HCT116 (cell line): ENCODE results near the gene SLC30A7. TPM values are rescaled to one million over a fixed set of nuclear protein-coding genes. Genes with fewer than 3 reads are reported as not detected.
A peak's percentile ranks its signal among the peaks of the same experiment; 100 is the strongest.

Experiments used
- ATAC-seq: fragments of 200-7000 bp; cut with Tn5 transposase; 2 replicates; pipeline ENCODE4 v1.9.1; 2020; ENCODE audit warnings: mild to moderate bottlenecking, moderate library complexity
- BruUV-seq: library from RNA; stranded (reverse); fragments of 400-500 nt; replicated peaks from 2 replicates; lab custom pipeline; 2021; lab: Mats Ljungman, UMichigan
- CTCF ChIA-PET: fragments of 300-600 bp; sonication (Branson Sonifier 250); formaldehyde crosslinking; loops from one replicate; lab custom pipeline; 2021; ENCODE audit warnings: antibody characterized with exemption; lab: Charles Lee
- POLR2A ChIA-PET: fragments of 300-600, 350-600 bp; sonication (Branson Sonifier 250); formaldehyde crosslinking; loops from one replicate; lab custom pipeline; 2021; ENCODE audit warnings: antibody characterized with exemption; lab: Charles Lee
- RAD21 ChIA-PET, 2 experiments: fragments of 300-600 bp; sonication (Branson Sonifier 250); formaldehyde crosslinking; loops; one replicate each; lab custom pipeline; 2023; ENCODE audit warnings: low total read pairs in 2 of 2; ENCODE audit not compliant: uncharacterized antibody in 2 of 2, unreplicated experiment in 2 of 2, low non-redundant PET in 1 of 2; lab: Charles Lee
- DNase-seq: peaks from one replicate; pipeline ENCODE4 v3.0.0-alpha.2; 2010; ENCODE audit warnings: low read depth, low spot score
- H2AFZ ChIP-seq: fragments of 200-600 bp; shearing (Covaris generic), sonication (generic); 2 replicates; pipeline ENCODE4 v1.6.1; 2017; ENCODE audit warnings: low read depth, mixed run types, mixed read lengths, antibody characterized with exemption, low read length; ENCODE audit not compliant: poor library complexity, severe bottlenecking
- H3K27ac ChIP-seq: 2 replicates; pipeline ENCODE4 v1.5.1; 2012; ENCODE audit warnings: low read depth, low read length
- H3K27me3 ChIP-seq: fragments of 200-600 bp; sonication (generic); 2 replicates; pipeline ENCODE4 v1.6.1; 2016; ENCODE audit warnings: mixed run types, low read length, mixed read lengths; ENCODE audit not compliant: insufficient read depth
- H3K36me3 ChIP-seq, 2 experiments: fragments of 200-500 bp in 1 of 2; fragments of 200-600 bp in 1 of 2; sonication (Bioruptor generic) in 1 of 2; sonication (generic) in 1 of 2; 2 replicates each; pipeline versions ENCODE4 v1.5.1 to v1.6.1; 2014 to 2016; ENCODE audit warnings: low read length in 2 of 2, inconsistent platforms in 1 of 2, mixed read lengths in 1 of 2, mixed run types in 1 of 2; ENCODE audit not compliant: insufficient read depth in 2 of 2, control insufficient read depth in 1 of 2
- H3K4me1 ChIP-seq, 2 experiments: fragments of 200-600 bp in 1 of 2; sonication (generic) in 1 of 2; 2 replicates each; pipeline versions ENCODE4 v1.5.1 to v1.6.1; 2012 to 2017; ENCODE audit warnings: low read length in 2 of 2, inconsistent platforms in 1 of 2, mild to moderate bottlenecking in 1 of 2, mixed read lengths in 1 of 2, mixed run types in 1 of 2, moderate library complexity in 1 of 2; ENCODE audit not compliant: insufficient read depth in 2 of 2, control insufficient read depth in 1 of 2
- H3K4me2 ChIP-seq: fragments of 200-600 bp; sonication (generic); 2 replicates; pipeline ENCODE4 v1.6.1; 2017; ENCODE audit warnings: mixed run types, low read length, mixed read lengths
- H3K4me3 ChIP-seq, 2 experiments: fragments of 200-600 bp in 1 of 2; sonication (generic) in 1 of 2; replicated peaks in 1 of 2; 2 replicates each; pipeline ENCODE4 v1.5.1; 2011 to 2016; ENCODE audit warnings: low read length in 2 of 2, control low read depth in 1 of 2, low read depth in 1 of 2, mild to moderate bottlenecking in 1 of 2, mixed read lengths in 1 of 2, mixed run types in 1 of 2
- H3K79me2 ChIP-seq: fragments of 200-600 bp; sonication (generic); 2 replicates; pipeline ENCODE4 v1.6.1; 2017; ENCODE audit warnings: mild to moderate bottlenecking, mixed run types, low read length, moderate library complexity, mixed read lengths; ENCODE audit not compliant: insufficient read depth
- H3K9ac ChIP-seq: fragments of 200-600 bp; sonication (generic); 2 replicates; pipeline ENCODE4 v1.6.1; 2016; ENCODE audit warnings: low read length, mixed read lengths
- H3K9me2 ChIP-seq: fragments of 200-600 bp; sonication (generic), shearing (Covaris generic); 2 replicates; pipeline ENCODE4 v1.6.1; 2017; ENCODE audit warnings: mixed run types, mild to moderate bottlenecking, moderate library complexity; ENCODE audit not compliant: insufficient read depth
- H3K9me3 ChIP-seq, 2 experiments: fragments of 200-500 bp in 1 of 2; fragments of 200-600 bp in 1 of 2; sonication (Bioruptor generic) in 1 of 2; sonication (generic) in 1 of 2; 2 replicates each; pipeline ENCODE4 v1.6.1; 2014 to 2017; ENCODE audit warnings: low read length in 2 of 2, mixed read lengths in 2 of 2, inconsistent platforms in 1 of 2, low read depth in 1 of 2, mild to moderate bottlenecking in 1 of 2, mixed run types in 1 of 2, moderate library complexity in 1 of 2; ENCODE audit not compliant: control insufficient read depth in 1 of 2, insufficient read depth in 1 of 2
- H4K20me1 ChIP-seq: fragments of 200-600 bp; sonication (generic), shearing (Covaris generic); 2 replicates; pipeline ENCODE4 v1.6.1; 2017; ENCODE audit warnings: mixed run types, mild to moderate bottlenecking, moderate library complexity; ENCODE audit not compliant: insufficient read depth
- ATF3 ChIP-seq: IDR thresholded peaks from 2 replicates; pipeline ENCODE4 v1.6.1; 2012
- CEBPB ChIP-seq: IDR thresholded peaks from 2 replicates; pipeline ENCODE4 v1.6.1; 2012; ENCODE audit warnings: low read depth
- EGR1 ChIP-seq: IDR thresholded peaks from 2 replicates; pipeline ENCODE4 v1.6.1; 2012; ENCODE audit warnings: low read depth
- ELF1 ChIP-seq: IDR thresholded peaks from 2 replicates; pipeline ENCODE4 v1.6.1; 2012; ENCODE audit warnings: low read depth, borderline replicate concordance
- JUND ChIP-seq: IDR thresholded peaks from 2 replicates; pipeline ENCODE4 v1.6.1; 2012
- RAD21 ChIP-seq: IDR thresholded peaks from 2 replicates; pipeline ENCODE4 v1.6.1; 2012; ENCODE audit warnings: low read depth, mild to moderate bottlenecking
- SRF ChIP-seq: IDR thresholded peaks from 2 replicates; pipeline ENCODE4 v1.6.1; 2012; ENCODE audit warnings: low read depth
- TCF7L2 ChIP-seq: IDR thresholded peaks from 2 replicates; pipeline ENCODE4 v1.7.0; 2011; ENCODE audit warnings: borderline replicate concordance, inconsistent platforms; ENCODE audit not compliant: insufficient read depth, insufficient read length; ENCODE audit errors: extremely low read depth
- YY1 ChIP-seq: IDR thresholded peaks from 2 replicates; pipeline ENCODE4 v1.6.1; 2011; ENCODE audit warnings: low read length, low read depth, moderate library complexity, mild to moderate bottlenecking; ENCODE audit not compliant: insufficient replicate concordance; ENCODE audit errors: extremely low read depth
- ZNF274 ChIP-seq: fragments of 200-500 bp; sonication (Bioruptor generic); IDR thresholded peaks from 2 replicates; pipeline ENCODE4 v1.6.1; 2014; ENCODE audit warnings: mild to moderate bottlenecking, low read depth, low read length, inconsistent platforms
- intact Hi-C: fragments of 100-400 bp; cut with micrococcal nuclease; formaldehyde crosslinking; loops from 2 replicates; pipeline ENCODE4 v1.10.0; 2022
- total RNA-seq: library from RNA; stranded (reverse); gene quantifications from one replicate; pipeline ENCODE4 v1.2.1, GENCODE V29; 2021; ENCODE audit not compliant: unreplicated experiment
- TF ChIP-seq, protein P1 (sequence below), 3 experiments: fragments of 200-600 bp in 1 of 3; sonication (generic) in 1 of 3; IDR thresholded peaks in 2 of 3; conservative IDR thresholded peaks in 1 of 3; 2 replicates each; pipeline ENCODE4 v1.5.1; 2012 to 2017; ENCODE audit warnings: low read depth in 2 of 3, low read length in 2 of 3, antibody characterized with exemption in 1 of 3, borderline replicate concordance in 1 of 3, control low read depth in 1 of 3, mild to moderate bottlenecking in 1 of 3, mixed read lengths in 1 of 3, mixed run types in 1 of 3, moderate library complexity in 1 of 3; ENCODE audit not compliant: insufficient read depth in 1 of 3

Gene SLC30A7
- total RNA-seq, 1 experiment from 2014 or later = 23.3 TPM

- no peaks in the 10 kb centered on the region for H3K79me2 ChIP-seq
- H2AFZ ChIP-seq = peak overlapping the region; percentile 50
- intact Hi-C loops = loop anchor here (1.0 to 2.0 kb wide), 2 partner anchors 31 to 260 kb away; no protein-coding TSS in a partner anchor
- H3K27ac ChIP-seq = no peak overlapping the region
- TF ChIP-seq ELF1 (no peak), RAD21 (peak; percentile 68)
- TF ChIP-seq, protein P1, sequence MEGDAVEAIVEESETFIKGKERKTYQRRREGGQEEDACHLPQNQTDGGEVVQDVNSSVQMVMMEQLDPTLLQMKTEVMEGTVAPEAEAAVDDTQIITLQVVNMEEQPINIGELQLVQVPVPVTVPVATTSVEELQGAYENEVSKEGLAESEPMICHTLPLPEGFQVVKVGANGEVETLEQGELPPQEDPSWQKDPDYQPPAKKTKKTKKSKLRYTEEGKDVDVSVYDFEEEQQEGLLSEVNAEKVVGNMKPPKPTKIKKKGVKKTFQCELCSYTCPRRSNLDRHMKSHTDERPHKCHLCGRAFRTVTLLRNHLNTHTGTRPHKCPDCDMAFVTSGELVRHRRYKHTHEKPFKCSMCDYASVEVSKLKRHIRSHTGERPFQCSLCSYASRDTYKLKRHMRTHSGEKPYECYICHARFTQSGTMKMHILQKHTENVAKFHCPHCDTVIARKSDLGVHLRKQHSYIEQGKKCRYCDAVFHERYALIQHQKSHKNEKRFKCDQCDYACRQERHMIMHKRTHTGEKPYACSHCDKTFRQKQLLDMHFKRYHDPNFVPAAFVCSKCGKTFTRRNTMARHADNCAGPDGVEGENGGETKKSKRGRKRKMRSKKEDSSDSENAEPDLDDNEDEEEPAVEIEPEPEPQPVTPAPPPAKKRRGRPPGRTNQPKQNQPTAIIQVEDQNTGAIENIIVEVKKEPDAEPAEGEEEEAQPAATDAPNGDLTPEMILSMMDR (IDR thresholded peaks at IDR 0.05 in 2 of 3, conservative IDR thresholded peaks at IDR 0.05 in 1 of 3; ENCODE audit: borderline replicate concordance in 1 of 3, insufficient read depth in 1 of 3, low read depth in 2 of 3, low read length in 2 of 3) = peak; percentile 41 to 60 (median 60); a peak in 4 of 6 replicates
- H3K9me3 ChIP-seq = no peaks in the 10 kb centered on the region
- H3K9me2 ChIP-seq = no peaks in the 10 kb centered on the region
- H3K9ac ChIP-seq = no peak overlapping the region
- no peaks in the 10 kb centered on the region for H4K20me1 ChIP-seq
- peak; percentile 15 for DNase-seq
- no peaks in the 10 kb centered on the region for H3K27me3 ChIP-seq
- RAD21 ChIA-PET = no interaction called here
- H3K4me2 ChIP-seq = no peak overlapping the region
- CTCF ChIA-PET = interaction anchor here (1.0 to 1.5 kb wide), 2 partner anchors 259 to 402 kb away, joined by 4 to 5 read pairs; no protein-coding TSS in a partner anchor
- no peaks in the 10 kb centered on the region for H3K36me3 ChIP-seq
- BruUV-seq = no TSS peak
- no peak overlapping the region for H3K4me3 ChIP-seq
- ATAC-seq = peak; percentile 59; the same call in 1 of the 2 replicates
- POLR2A ChIA-PET = no interaction called here
- H3K4me1 ChIP-seq = peaks cover 0 to 6% of the 10 kb centered on the region in 2 experiments; a peak in 2 of 4 replicates
Observed at GRCh38 chr1:100866041-100866900, 29.6 kb upstream of the SLC30A7 start.

GRCh38 chr1:100866901-100867206, 29.0 kb upstream of the SLC30A7 start:
- Histone ChIP-seq H3K36me3 (no peaks in the 10 kb centered on the region), H3K4me1 (peaks cover 0 to 6% of the 10 kb centered on the region in 2 experiments; a peak in 2 of 4 replicates), H3K9me2 (no peaks in the 10 kb centered on the region), H2AFZ (no peak overlapping the region), H4K20me1 (no peaks in the 10 kb centered on the region), H3K4me2 (no peak overlapping the region), H3K9ac (no peak overlapping the region), H3K27ac (no peak overlapping the region), H3K9me3 (no peaks in the 10 kb centered on the region), H3K79me2 (no peaks in the 10 kb centered on the region), H3K27me3 (no peaks in the 10 kb centered on the region), H3K4me3 (no peak overlapping the region)
- ChIA-PET RAD21 (no interaction called here), CTCF (interaction anchor here (1.5 kb wide), 1 partner anchor 403 kb away, joined by 5 read pairs; no protein-coding TSS in a partner anchor), POLR2A (no interaction called here)
- ATAC-seq (no peak), DNase-seq (no peak)
- BruUV-seq = no TSS peak
- TF ChIP-seq ELF1 = no peak
- TF ChIP-seq CEBPB = no peak
- TF ChIP-seq ZNF274 = no peak
- TF ChIP-seq YY1 = no peak
- no peak for TF ChIP-seq SRF
- TF ChIP-seq TCF7L2 = no peak
- no peak for TF ChIP-seq ATF3
- no peak for TF ChIP-seq RAD21
- TF ChIP-seq JUND = no peak
- no peak for TF ChIP-seq EGR1
- intact Hi-C loops = loop anchor here (1.0 to 2.0 kb wide), 2 partner anchors 32 to 261 kb away; no protein-coding TSS in a partner anchor
